Esophagus mucosa (tissue), 1 donor: ENCODE data around the gene COBL. TPM values are rescaled to one million over a fixed set of nuclear protein-coding genes. Genes with fewer than 3 reads are reported as not detected.
A peak's percentile ranks its signal among the peaks of the same experiment; 100 is the strongest.

Experiments used
- ATAC-seq: fragments of 200-7000 bp; cut with Tn5 transposase; one replicate; pipeline ENCODE4 v1.9.1; 2020
- total RNA-seq: library from RNA; stranded (reverse); gene quantifications from one replicate; pipeline ENCODE4 v1.2.4, GENCODE V29; 2023
- donor health status: DM: yes; HTN: yes; CAD: no.

The COBL gene
- total RNA-seq, 1 donor from 2014 or later: 10.4 TPM

- no peak for ATAC-seq
These were observed 43.2 kb downstream of the COBL start for GRCh38 chr7:51273360-51273759.

DNA sequence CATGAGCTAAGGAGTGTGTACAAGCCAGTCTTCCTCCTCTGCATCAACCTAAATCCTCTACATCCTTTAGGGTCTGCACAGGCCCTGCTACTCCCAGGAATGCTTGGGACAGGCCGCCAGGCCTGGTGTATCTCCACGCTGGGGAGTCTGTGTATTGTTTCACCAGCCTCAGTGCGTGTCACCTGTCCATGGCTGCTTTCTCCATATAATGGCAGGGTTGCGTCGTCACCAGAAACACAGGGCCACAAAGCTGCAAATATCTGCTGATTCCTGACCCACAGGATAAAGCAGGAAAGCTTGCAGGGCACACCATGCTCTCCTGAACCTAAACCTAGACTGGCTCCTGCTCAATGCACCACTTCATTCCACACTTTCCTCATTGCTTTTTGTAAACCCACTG, 45.6 kb downstream of the COBL start:
- no peak for ATAC-seq

DNA sequence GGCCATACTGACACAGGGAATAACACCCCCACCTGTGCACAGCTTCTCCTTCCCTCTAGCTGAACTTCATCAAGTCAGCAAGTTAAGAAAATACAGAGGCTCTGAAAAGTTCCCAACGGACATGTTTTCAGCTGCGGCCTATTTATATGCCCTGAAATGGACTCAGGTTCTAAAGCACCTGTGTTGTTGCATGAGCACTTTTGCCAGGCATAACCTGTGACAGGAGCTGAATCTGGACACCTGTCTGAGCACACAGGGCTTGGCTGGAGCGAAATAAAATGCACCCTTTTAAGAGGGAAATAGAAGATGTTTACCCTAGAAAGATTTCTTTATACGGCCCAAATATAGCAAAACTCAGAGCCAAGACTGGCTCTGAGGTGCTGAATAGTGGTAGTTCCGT, 46.7 kb downstream of the COBL start:
- ATAC-seq: no peak

- ATAC-seq: no peak
These were observed 47.3 kb downstream of the COBL start for GRCh38 chr7:51269321-51269720.

DNA sequence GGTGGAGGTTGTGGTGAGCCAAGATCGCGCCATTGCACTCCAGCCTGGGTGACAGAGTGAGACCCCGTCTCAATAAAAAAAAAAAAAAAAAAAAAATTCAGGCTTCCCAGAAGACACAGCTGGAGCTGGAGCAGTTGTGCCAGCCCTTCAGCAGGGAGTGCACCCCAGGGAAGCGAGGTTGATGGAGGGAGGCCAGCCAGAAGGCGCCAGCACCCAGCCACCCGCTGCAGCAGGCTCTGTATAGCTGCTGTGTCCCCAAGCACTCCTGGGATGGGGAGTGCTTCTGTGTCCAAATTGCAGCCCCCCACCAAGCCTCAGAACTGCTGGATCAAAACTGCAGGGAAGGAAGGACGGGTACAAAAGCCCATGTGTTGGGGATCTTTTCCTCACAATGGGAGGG, 47.8 kb downstream of the COBL start:
- no peak for ATAC-seq

DNA sequence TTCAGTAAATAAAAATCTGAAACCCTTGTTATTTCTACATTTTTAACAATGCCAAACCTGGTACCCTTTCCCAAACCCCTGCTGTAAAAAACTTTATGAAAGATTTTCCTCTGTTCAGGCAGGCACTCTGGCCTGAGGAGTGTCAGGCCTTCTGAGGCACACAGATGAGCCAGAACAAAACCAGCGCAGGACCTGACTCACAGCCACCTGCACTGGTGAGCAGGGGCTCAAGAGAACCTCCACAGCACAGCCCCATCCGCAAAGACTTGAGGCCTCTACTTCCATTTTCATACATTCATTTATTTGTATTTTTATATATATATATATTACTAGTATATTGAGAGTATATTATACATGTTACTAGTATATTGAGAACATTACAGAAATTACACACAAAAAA, 49.4 kb downstream of the COBL start:
- no peak for ATAC-seq

GRCh38 chr7:51265066-51265907, 51.3 kb downstream of the COBL start:
- ATAC-seq: no peak

GRCh38 chr7:51263631-51264484, 52.8 kb downstream of the COBL start:
- ATAC-seq: peak; percentile 85

DNA sequence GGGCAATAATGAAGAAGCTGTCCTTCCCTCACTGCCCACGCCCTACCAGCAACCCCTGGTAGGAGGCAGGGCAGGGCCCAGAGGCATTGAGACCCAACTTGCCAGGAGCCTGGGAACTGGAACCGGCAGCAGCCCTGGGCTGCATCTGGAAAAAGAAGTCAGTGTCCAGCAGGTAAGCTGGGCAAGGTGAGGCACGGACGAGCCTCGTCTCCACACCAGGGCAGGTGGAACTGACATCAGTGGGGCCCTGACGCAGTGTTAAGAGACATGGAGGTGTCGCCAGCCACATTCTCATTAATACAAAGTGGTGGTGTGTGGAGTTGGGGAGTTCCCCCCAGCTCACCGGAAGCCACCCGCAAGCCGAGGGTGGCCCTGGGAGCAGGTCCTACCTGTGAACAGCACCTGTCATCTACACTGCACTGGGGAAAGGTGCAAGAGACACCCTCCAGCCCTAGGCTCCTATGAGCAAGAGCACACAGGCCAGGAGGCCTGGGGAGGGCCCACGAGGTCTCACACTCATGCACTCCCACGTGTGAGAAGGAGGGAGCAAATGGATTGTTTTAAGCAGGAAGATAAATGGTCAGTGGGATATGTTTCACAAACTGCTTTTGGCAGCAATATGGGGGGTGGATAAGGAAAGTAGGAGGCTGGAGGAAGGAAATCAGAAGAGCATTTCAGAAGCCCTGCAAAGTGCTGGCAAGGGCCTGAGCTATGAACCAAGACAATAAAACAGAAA, 53.6 kb downstream of the COBL start:
- ATAC-seq: peak; percentile 56

DNA sequence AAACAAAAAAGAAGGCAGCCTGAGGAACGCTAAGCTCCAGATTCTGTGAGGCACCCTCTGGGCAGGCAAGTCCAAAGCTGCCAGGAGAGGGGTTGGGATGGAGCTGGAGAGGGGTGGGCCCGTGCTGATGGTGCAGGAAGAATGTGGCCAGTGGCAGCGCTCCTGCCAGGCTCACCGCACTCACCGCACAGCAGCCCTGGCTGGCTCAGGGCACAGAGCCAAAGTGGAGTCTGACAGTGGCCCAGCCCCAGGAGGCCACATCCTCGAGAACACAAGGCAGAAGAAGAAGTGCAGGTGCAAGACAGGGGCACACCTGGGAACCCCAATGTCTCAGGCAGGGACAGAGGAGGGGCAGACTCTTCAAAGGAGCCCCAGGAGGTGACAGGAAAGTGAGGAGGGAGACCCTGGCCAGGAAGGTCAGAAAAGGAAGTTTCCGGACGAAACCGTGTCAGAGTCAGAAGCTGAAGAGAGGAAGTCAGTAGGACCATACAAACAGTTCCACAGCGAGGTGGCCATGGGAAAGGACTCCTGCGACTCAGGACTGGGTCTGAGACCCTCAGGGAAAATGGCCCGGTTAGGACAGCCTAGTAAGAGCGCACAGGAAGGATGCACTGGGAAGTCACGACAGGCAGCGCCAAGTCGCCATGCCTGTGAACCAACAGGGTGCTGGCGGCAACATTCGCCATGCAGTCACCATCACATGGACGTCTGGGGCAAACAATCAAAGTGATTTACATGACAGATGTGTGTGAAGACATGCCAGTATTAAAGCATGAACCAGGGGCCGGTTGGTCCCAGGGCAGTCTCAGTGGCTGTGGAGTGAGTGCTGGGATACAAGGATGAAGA, 54.4 kb downstream of the COBL start:
- peak; percentile 11 for ATAC-seq

- no peak for ATAC-seq
These were observed 55.3 kb downstream of the COBL start for GRCh38 chr7:51261117-51261835.

DNA sequence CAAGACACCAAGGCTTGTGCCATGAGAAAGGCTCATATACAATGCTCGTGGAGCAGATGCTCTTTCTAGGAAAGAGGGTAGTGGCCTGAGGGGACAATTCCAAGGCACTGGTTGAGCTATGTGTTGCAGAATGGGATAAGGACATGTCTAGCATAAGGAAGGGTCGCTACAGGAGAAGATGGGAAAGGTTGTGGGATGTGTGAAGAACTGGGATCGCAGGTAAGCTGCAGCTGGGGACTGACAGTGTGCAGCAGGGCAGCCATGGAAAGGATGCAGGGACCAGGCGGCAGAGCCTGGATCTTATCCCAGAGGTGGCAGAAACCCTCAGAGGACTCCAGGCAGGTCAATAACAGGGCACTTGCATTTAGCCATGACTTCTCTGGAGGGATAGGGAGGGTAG, 56.1 kb downstream of the COBL start:
- ATAC-seq: no peak

GRCh38 chr7:51259766-51260165, 56.8 kb downstream of the COBL start:
- no peak for ATAC-seq

DNA sequence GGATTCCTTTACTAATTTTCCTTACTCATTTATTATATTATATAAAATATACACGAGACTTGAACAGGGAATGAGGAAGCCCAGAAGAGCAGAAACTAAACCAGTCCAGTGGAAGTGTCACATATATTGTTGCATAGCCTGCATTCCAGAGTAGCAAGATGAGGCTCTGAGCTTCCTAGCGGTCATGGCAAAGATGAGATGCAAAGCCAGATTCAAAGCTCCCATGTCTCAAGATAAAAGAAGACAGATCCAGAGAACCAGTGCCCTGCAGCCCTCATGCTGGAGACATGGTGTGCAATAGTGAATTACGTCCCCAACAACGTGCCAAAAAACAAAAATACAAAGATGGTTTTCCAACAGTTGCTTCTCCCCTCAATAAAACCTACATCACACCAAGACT, 59.7 kb downstream of the COBL start:
- no peak for ATAC-seq

DNA sequence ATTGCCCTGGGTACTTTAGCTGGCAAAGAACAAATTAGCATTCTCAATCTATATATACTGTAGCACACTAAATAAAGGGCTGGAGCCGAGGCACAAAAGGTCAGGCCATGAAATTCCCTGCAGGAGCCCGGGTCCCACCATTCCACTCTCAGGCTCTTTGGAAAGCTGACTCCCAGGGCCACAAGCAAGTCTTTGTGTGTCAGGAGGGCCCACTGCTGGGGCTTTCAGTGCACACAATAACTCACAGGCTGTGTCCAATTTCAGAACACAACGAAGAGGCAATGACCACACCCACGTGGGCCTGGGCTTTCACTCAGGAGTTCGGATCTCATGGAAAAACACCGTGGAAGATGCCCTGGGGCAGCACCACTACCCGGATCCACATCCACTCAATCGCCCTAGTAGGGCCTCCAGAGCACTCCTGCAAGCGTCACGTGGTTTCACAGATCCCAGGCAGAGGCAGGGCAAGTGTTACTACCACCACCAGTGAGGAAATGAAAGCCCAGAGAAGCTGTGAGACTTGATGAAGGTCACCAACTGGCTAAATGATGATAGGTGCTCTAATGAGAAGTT, 60.3 kb downstream of the COBL start:
- no peak for ATAC-seq

DNA sequence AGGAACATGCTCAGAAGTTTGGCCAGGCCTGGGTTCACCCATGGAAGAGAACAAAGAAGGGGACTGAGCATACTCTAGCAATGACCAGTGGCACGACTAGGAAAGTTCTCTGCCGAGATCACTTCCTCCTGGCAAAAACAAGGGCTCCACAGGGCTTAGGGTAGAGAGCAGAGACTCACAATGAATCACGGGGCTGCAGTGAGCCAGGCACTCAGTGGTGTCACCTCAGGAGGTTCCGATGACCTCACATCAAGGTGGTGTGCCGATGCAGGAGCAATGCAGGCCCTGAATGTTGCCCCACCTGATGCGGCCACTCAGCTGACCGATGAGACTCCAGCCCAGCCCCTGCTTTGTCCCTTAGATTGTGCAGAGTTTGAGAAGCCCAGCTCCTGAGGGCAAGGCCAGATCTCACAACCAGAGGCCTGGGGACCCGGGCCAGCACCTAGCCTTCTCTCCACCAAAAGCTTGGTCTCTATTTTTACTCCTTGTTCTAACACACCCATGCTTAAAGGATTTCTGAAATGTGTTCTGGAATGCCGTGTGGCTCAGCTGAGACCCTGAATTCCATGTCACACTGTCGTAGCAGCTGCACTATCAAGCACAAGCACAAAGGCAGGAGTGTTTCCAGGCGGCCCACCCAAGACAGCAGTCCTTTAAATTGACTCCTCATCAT, 60.9 kb downstream of the COBL start:
- peak; percentile 95 for ATAC-seq

GRCh38 chr7:51255036-51255435, 61.6 kb downstream of the COBL start:
- ATAC-seq: no peak

DNA sequence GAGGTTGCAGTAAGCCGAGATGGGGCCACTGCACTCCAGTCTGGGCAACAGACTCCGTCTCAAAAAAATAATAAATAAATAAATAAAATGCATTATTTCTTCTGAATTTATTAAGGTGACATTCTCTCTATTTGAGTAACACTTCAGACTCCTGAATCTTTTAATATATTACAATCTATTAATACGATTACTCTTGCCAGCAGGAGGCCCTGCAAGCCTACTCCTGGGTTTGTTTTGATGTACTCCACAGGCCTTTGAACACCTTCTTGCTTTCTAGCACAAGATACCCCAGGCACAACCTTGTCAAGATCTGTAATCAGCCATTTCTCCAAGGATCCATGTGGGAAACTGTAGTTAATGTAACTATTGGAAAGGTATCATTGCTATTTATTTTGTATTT, 63.5 kb downstream of the COBL start:
- ATAC-seq: no peak

- peak; percentile 45 for ATAC-seq
These were observed 65.3 kb downstream of the COBL start for GRCh38 chr7:51251290-51251689.

DNA sequence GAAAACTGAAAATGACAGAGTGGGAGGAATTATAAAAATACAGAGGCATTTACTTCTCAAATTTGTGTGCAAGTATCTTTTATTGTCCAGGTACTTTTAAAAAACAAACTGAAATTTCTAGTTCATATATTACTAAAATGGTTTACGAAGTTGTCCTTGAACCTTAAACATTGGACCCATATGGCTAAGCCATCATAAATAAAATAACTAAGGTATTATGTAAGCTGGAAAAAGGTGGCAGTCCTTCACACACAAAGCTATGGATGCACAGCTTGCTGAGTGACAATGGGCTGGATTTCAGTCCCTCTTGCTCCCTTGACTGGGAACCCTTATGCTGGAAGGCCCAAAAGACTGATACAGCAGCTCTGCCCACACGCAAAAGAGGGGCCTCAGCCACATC, 66.1 kb downstream of the COBL start:
- no peak for ATAC-seq

DNA sequence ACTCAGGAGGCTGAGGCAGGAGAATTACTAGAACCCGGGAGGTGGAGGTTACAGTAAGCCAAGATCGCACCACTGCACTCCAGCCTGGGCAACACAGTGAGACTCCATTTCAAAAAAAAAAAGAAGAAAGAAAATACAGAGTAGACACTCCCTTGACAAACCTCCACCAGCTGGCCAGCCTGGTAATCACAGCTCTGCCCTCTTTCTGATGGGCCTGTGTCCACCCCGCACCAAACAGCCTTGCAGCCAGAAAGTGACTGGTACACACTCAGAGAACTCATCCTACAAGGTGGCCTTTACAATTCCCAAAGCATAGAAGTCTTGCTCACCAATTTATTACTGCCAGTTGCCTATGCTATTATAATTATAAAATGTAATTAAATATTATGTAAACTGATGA, 66.6 kb downstream of the COBL start:
- no peak for ATAC-seq
